LNCaP clone FGC (cell line): Measurements from ENCODE around the gene UBE2J2.
A peak's percentile ranks its signal among the peaks of the same experiment; 100 is the strongest.

Experiments
- DNase-seq: peaks from one replicate; pipeline ENCODE4 v3.0.0-alpha.2; 2011; ENCODE audit warnings: low read depth
- H3K4me3 ChIP-seq: 2 replicates; pipeline ENCODE4 v1.5.1; 2011; ENCODE audit warnings: mild to moderate bottlenecking, low read depth, low read length, control low read depth
- CTCF ChIP-seq: IDR thresholded peaks from 2 replicates; pipeline ENCODE4 v1.5.1; 2012; ENCODE audit warnings: mild to moderate bottlenecking; ENCODE audit not compliant: control insufficient read depth, insufficient read depth; ENCODE audit errors: extremely low read depth

UBE2J2 gene

GRCh38 chr1:1206966-1207531, 66.6 kb downstream of the UBE2J2 start:
- no peak overlapping the region for H3K4me3 ChIP-seq
- DNase-seq, result no peak

DNA sequence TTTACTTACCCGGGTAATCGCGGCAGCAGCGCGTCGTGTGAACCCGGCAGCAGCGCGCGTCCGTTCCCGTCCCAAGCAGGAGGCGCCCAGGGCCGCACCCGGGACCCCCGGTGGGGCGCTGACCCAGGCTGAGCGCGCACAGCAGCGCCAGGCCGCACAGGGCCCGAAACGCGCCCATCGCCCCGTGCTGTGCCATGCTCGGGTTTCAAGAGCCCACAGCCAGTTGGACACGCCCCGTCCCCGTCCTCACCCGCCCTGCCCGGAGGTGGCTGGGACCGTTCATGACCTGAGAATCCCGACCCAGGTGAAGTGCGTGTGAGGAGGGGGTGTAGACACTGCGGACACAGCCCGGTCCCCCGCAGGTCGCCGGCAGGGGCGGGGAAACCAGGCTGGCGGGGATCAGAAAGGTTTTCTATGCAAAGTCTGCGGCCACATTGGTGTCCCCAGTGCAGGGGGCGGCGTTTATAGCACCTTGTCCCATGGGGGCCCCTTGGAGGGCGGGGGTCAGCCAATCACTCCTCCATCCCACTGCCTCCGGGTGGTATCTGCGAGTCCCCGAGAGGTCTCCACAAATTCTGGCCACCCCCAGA, 67.2 kb downstream of the UBE2J2 start, which contains the start of gene TNFRSF18:
TNFRSF18 (minus strand) TSS at position 217 of the 590 bp plus-strand sequence; CDS start at position 196, 21 bp downstream.
- no peak for DNase-seq
- no peak for TF ChIP-seq CTCF
- peak within 1 kb of the TSS; percentile 13 for H3K4me3 ChIP-seq

More at GRCh38 chr1:1206966-1207531, 66.6 kb downstream of the UBE2J2 start:
- no peak for TF ChIP-seq CTCF

DNA sequence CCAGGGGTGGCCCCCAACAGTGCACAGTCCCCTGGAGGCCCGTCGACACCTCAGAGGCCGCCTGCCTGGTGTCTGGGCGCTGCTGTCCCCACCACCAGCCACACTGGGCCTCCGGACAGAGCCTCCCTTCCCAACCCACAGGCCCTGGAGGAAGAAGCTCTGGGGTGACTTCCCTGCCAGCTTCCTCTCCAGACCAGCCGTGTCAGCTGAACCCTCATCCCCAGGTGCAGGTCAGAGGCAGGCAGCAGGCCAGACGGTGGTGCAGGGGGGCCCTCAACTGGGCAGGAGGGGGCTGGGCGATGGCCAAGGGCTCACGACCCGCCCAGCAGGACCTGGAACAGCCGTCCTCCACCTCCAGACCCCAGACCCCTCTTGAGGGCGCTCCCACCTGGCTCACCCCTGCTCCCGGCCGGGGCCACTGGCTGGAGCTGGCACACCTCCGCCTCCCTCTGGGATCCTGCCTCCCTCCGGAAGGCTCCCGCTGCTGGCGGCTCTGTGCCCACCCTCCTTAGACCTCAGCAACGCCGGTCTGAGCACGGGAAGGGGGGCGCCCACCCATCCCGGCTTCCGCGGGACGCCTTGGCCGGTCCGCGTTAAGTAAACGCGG, 67.8 kb downstream of the UBE2J2 start:
- no peak for TF ChIP-seq CTCF
- DNase-seq, result no peak
- peak overlapping the region; percentile 13; the same call in 1 of the 2 replicates for H3K4me3 ChIP-seq

DNA sequence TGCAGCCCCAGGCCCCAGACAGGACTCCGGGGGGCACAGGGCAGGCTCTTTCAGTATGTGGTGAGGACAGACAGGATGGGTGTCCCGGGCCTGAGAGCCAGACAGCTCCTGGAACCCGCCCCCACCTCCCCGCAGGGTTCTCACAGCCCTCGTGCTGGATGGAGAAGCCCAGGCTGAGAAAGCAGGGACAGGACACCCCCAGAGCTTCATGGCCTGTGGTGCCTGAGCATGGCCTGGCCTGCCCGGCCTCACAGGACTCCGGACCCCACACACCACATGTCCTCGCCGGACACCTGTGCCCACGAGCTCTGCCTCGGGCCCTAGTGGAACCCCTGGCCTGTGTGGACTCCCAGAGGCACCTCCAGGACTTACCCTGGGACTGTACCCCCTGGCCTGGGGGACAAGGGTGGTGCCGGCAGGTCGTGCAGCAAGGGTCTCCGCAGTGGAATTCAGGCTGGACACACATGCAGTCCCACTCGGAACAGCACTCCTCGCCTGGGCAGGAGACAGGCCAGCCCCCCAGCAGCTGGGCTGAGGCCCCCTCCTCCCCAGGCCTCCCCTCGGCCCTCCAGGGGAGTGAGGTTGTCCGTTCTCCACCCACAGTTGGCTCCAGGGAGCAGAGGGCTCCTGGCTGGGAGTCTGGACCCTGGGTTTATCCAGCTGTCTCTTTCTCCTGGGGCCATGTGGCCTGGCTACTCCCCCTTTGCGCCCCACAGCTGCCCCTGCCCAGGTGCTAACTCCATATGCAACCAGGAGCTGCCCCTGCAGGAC, 68.5 kb downstream of the UBE2J2 start:
- TF ChIP-seq CTCF, result no peak
- H3K4me3 ChIP-seq, result no peak overlapping the region
- DNase-seq, result no peak

DNA sequence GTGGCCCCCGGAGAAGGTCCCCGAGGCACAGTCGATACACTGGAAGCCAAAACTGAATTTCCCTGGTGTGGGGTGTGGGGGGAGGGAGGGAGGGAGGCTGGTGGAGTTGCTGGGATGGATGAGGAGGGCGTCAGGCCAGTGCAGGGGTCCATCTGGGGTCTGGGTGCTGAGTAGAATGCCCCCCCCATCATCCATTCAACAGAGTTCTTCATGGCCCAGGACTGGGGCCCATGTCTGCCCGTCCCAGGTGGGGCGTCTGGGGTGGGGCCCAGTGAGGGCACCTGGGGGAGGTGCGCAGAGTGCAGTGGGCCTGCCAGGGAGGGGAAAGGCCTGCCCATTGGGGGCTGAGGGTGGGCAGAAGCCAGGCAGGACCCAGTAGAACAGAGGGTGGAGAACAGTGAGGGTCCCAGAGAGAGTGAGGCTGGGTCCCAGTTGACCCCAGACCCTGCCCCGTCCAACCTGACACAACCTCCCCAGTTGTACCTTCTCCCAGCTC, 69.2 kb downstream of the UBE2J2 start:
- TF ChIP-seq CTCF, result no peak
- no peak overlapping the region for H3K4me3 ChIP-seq
- DNase-seq, result no peak
